HG03342 (cell line): Measurements from ENCODE around the gene CELF1.
A peak's percentile ranks its signal among the peaks of the same experiment; 100 is the strongest.
"Not testable (repeated sequence)": the region's sequence is repeated elsewhere in the genome, so short reads cannot be mapped to it uniquely, and the experiment has no call there.

Source experiments
- ATAC-seq: cut with Tn5 transposase; IDR thresholded peaks from one replicate; pipeline ENCODE4 v1.9.1; 2021; ENCODE audit warnings: mild to moderate bottlenecking, moderate library complexity; ENCODE audit not compliant: unreplicated experiment

Gene CELF1

DNA sequence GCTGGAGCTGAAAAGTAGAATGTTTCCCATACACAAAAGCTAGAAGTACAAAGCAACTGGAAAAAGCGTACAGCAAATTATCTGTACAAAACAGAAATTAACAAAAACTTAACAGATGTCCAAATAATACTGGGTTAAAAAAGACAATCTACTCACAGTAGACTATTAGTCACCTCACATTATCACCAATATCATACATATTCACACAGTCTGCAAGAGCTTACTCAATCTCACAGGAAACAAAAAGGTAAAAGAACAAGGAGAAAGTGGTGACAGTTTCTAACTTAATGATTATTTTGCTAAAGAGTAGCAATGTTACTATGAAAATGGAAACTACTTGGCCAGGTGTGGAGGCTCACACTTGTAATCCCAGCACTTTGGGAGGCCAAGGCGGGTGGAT, 11.9 kb downstream of the CELF1 start:
- no peak for ATAC-seq

DNA sequence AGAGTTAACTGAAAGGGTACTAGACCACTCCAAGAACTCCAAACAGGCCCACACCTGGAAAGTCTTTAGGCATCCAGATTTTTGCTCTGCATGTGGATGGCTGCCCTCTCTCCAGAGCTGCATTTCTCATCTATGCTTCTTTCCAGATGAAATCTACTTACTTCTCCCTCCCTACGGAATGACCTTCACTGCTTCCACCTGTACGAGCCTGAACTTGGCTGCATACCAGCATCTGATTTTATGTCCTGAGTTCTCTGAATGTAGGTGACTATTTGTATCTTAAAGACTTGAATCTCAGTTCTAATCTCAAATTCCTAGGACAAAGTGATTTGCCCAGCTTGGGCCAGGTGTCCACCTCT, 13.3 kb downstream of the CELF1 start:
- ATAC-seq: no peak

GRCh38 chr11:47538741-47539565, 14.0 kb downstream of the CELF1 start:
- ATAC-seq: no peak

GRCh38 chr11:47536915-47537314, 16.0 kb downstream of the CELF1 start:
- ATAC-seq: no peak

- no peak for ATAC-seq
Measured at GRCh38 chr11:47534704-47535251, 18.2 kb downstream of the CELF1 start.

DNA sequence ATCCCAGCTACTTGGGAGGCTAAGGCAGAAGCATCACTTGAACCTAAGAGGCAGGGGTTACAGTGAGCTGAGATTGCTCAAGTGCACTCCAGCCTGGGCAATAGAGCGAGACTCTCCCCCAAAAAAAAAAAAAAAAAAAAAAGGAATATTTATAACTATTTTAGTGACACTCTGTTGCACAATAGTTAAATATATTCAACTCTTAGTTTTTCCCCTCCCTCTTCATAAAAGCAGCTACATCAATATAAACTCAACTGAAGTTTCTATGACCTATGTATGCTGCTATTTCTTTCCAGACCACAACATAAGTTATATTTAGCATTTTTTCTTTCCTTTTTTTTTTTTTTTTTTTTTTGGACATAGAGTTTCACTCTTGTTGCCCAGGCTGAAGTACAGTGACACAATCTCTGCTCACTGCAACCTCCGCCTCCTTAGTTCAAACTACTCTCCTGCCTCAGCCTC, 19.2 kb downstream of the CELF1 start:
- no peak for ATAC-seq

DNA sequence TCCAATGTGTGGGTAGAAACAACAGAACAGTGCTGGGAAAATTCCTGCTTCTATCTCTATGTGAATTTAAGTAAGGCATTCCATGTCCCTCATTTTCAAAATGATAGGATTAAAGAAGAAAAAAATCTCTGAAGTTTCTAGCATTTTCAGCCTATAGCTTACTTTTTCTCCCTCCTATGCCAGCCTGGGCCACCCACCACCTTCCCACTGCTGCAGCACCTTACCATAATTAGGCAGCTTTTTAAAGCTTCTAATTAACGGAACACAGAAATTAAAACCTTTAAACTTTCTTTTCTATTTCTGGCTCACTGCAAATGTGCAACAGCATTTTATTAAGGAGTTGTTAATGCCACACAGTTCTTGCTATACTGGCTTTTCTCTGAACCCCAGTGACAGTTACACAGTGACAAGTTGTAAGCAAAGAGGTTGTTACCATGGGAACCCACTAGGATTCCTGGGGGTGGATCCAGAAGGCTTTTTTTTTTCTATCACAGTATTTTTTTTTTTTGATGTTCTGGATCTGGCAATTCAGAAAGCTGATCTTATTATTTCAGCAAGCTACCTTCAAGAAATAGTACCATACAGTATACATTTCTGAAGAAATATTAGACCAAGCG, 20.2 kb downstream of the CELF1 start:
- no peak for ATAC-seq

- no peak for ATAC-seq
Measured at GRCh38 chr11:47531666-47532065, 21.3 kb downstream of the CELF1 start.

DNA sequence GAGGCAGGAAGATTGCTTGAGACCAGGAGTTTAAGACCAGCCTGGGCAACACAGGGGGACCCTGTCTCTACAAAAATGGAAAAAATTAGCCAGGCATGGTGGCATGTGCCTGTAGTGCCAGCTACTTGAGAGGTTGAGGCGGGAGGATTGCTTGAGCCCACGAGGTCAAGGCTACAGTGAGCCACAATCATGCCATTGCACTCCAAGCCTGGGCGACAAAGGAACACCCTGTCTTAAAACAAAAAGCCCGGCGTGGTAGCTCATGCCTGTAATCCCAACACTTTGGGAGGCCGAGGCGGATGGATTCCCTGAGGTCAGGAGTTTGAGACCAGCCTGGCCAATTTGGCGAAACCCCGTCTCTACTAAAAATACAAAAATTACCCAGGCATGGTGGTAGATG, 22.2 kb downstream of the CELF1 start:
- not testable (repeated sequence) for ATAC-seq

DNA sequence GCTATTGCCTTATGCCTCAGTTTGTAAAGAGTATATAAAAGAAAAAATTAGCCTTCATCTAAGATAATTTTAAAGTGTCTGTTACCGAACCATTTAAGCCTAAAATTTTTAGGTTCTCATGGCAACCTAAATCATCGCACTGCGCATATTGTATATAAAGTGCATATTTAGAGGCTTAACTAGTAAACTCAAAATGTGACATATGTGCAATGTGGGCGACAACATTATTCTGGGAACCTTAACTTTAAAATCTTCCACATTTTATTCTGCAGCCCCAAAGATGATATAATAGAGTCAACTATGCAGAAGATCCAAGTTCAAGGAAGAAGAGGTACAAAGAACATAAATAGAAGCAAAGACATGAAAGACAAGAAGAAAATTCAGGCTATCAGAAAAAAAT, 23.0 kb downstream of the CELF1 start:
- ATAC-seq: no peak

DNA sequence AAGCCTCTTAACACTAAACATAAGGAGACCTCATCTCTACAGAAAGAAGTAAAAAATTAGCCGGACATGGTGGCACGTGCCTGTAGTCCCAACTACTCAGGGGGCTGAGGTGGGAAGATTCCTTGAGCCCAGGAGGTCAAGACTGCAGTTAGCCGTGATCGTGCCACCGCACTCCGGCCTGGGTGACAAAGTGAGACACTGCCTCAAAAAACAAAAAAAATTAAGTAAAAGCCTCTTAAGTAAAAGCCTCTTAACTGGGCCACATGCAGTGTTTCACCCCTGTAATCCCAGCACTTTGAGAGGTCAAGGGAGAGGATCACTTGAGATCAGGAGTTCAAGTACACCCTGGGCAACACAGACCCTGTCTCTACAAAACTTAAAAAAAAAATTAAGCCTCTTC, 25.7 kb downstream of the CELF1 start:
- ATAC-seq: no peak

DNA sequence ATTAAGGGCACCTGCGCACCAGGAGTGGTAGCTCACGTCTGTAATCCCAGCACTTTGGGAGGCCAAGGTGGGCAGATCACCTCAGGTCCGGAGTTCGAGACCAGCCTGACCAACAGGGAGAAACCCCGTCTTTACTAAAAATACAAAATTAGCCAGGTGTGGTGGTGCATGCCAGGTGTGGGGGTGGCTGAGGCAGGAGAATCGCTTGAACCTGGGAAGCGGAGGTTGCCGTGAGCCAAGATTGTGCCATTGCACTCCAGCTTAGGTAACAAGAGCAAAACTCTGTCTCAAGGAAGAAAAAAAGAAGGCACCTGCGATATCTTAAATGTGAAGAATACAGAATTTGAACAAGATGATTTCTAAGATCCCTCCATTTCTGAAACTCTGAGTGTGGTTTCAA, 26.9 kb downstream of the CELF1 start:
- not testable (repeated sequence) for ATAC-seq

DNA sequence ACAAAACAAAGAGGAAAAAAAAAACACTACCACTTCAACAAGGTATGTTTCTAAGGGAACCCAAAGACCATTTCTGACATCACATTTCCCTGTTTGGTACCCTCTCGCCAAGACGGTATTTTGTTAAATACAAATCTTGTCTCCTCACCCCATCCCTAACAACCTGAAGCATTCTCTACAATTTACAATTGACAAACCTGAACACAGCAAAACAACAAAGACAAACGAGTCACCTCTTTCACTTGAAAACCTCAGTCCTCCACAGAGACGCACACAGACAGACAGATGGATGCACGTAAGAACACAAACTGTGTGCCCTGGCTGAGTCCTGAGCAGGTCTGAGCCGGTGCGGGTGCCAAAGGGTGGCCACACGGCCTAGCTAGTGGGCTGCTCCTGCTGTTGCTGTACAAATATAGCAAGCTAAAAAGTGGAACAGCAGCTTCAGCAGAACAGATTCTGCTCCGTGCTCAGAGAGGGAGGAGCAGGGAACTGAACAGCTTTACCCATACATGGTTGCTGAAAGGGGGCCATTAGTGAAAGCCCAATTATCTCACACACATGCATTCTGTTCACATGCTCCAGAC, 28.5 kb downstream of the CELF1 start:
- no peak for ATAC-seq

DNA sequence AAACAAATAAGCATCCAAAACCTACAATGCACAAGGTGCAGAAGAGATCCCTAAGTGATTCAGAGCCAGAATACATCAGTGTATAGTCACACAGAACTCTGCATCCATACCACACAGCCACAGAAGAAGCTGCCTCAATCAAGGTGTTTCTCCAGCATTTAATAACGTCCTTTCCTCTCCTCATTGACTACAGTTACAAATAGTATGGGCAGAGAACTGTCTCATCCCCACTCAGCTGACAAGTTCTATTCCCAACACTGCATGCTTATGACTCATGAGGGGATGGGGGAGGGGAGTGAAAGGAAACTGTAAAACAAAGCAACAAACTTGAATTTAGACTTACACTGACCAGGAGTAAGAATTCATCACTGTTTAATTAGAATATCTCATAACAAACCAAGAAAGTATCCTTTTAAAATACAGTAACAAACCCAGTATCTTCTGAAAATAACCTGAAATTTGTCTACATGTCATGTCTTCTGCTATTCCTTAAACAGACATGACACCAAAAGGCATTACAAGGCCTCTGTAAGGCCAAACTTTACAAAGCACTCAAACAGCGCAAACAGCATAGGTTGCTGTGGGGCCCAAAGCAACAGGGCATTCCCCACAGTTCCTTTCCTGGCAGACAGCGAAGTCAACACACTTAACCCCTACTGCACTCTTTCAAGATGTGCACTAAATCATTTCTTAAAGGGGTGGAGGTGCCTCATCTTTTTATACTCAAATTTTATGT, 29.3 kb downstream of the CELF1 start:
- ATAC-seq: peak; percentile 48

- ATAC-seq: no peak
Measured at GRCh38 chr11:47518212-47518964, 34.5 kb downstream of the CELF1 start.

DNA sequence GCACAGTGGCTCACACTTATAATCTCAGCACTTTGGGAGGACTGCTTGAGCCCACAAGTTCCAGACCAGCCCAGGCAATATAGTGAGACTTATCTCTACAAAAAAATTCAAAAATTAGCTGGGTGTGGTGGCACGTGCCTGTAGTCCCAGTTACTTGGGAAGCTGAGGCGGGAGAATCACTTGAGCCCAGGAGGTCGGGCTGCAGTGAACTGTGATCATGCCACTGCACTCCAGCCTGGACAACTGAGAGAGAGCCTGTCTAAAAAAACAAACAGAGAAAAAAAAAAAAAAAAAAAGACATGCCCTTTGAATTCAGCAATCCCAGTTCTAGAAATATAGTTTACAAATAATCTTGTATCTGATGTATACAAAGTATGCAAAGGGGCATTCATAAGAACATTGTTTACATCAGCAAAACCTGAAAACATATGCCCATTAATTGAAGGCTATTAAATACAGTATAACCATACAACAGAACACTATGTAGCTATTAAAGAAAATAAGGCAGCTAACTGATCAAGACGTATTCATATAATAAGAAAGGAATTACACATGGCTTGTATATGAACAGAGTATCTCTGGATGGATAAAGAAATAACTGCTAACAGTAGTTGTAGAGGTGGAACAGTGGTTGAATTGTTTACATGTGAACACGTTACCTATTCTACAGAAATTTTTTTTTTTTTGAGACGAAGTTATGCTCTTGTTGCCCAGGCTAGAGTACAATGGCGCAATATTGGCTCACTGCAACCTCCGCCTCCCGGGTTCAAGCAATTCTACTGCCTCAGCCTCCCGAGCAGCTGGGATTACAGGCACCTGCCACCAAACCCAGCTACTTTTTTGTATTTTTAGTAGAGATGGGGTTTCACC, 35.7 kb downstream of the CELF1 start:
- ATAC-seq: no peak

- no peak for ATAC-seq
Measured at GRCh38 chr11:47516155-47516554, 36.8 kb downstream of the CELF1 start.

DNA sequence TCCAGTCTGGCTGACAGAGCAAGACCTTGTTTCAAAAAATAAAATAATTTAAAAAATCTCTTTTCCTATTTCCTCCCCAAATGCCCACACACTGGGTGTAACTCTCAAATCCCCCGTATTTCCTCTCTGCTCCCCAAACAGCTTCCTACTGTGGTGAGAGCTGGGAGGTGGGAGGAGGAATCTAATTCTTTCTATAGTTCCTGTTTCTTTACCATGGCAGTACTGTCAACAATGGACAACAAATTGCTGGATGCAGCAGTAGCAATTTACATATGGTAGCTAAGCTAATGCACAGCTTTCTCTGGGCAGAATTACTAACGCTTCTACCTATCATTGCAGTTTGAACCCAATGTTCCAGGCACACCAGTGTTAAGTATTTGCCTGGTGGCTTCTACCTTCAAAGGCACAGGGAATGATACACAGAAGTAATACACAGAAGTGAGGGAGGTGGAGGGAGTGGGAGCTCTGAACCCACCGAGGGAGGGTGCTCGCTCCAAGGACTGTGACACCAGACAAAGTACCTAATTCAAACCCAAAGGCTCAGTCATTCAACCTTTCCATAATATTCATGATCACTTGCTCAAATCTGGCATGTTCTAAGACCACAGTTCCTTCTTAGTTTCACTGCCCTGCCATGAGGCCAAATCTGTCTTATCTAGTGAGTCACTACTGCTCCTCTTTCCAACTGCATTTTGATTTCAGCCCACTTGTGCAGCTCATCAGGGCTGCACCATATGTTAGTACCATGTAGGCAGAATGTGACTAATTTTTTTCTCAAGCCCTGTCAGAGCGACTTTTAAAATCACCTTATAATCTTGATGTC, 37.9 kb downstream of the CELF1 start:
- ATAC-seq: peak; percentile 37

DNA sequence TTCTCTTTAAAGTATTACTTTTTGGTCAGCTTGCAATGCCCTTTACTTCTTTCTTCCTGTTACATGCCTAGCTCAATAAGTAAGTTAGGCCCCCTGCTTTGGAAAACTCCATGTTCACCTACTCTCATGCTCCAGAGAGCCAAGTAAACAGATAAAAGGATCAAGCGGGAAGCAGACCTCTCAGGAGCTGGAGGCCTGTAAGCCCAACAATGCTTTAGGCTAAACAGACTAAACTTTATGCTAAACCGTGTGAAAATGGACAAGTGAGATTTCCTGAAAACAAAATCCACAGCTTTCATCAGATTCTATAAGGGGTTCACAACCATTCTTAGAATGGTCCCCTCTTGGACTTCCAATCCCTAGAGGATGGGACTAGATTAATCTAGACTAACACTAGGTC, 40.2 kb downstream of the CELF1 start:
- ATAC-seq: no peak
